CD4-positive, alpha-beta T cell treated with Interleukin-17A for 1 hour (primary cell): ENCODE results near the gene MGST2.
A peak's percentile ranks its signal among the peaks of the same experiment; 100 is the strongest.

Experiments used
- DNase-seq: peaks from one replicate; pipeline ENCODE4 v3.0.0-alpha.2; 2020

MGST2 gene

GRCh38 chr4:139645458-139645857 is 20.2 kb upstream of the MGST2 start:
- no peak for DNase-seq

DNA sequence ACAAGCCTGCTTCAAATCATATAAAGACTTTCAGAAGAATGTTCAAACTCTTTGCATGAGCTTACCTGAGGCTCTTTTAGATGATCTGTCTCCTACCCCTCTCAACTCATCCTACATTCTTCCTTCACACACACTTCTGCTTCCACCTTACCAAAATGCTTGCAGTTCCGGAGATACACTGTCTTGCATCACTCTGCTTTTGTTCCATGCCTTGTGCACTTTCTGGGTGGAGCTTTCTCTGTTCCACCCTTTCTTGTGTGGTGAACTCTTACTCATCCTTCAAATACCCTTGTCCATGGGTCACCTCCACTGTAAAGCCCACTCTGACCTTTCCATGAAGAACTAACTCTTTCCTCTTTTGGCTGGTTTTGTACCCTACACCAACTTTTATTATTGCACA is 18.4 kb upstream of the MGST2 start:
- DNase-seq = no peak

DNA sequence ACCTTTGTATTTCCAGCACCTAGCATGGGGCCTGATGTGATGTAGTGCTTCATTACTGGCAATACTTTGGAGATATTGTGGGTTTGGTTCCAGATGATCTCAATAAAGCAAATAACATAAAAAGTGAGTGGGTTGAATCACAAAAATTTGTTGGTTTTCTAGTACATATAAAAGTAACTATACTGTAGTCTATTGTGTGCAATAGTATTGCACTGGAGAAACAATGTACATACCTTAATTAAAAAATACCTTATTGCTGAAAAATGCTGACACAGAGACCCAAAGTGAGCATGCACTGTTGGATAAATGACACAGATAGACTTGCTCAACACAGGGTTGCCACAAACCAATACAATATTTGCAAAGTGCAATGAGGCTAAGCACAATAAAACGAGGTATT is 17.7 kb upstream of the MGST2 start:
- no peak for DNase-seq

GRCh38 chr4:139651282-139652194 is 14.1 kb upstream of the MGST2 start:
- peak; percentile 68 for DNase-seq

DNA sequence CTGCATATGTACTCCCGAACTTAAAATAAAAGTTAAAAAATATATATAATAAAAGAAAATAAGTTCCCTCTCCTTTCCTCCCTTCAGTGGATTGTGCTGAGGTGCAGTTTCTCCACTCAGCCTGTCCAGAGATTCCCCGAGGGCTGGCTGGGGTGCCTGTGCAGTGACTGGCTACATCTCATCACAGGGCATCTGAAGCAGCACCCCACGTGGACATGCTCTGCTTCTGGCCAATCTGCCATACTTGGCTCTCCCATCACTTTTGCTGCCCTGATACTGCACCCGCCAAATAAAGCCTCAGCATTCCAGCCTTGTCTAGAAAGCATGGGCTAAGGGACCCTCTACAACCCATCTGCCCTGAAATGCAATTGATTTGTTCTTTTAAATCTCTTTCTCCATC is 11.1 kb upstream of the MGST2 start:
- no peak for DNase-seq

DNA sequence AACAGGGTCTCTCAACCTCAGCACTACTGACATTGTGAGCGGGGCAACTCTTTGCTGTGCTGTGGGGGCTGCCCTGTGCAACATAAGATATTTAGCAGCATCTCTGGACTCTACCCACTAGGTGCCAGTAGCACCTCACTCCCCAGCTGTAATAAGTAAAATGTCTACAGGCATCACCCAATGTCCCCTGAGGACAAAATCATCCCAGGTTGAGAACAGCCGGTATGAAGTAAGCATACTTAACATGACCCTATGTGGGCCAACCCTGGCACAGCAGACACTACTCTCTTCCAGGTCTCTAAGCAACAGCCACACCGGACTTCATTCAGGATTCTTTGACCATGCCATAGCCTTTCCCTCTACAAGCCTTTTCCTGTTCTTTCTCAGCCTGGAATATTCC is 10.5 kb upstream of the MGST2 start:
- DNase-seq = no peak

DNA sequence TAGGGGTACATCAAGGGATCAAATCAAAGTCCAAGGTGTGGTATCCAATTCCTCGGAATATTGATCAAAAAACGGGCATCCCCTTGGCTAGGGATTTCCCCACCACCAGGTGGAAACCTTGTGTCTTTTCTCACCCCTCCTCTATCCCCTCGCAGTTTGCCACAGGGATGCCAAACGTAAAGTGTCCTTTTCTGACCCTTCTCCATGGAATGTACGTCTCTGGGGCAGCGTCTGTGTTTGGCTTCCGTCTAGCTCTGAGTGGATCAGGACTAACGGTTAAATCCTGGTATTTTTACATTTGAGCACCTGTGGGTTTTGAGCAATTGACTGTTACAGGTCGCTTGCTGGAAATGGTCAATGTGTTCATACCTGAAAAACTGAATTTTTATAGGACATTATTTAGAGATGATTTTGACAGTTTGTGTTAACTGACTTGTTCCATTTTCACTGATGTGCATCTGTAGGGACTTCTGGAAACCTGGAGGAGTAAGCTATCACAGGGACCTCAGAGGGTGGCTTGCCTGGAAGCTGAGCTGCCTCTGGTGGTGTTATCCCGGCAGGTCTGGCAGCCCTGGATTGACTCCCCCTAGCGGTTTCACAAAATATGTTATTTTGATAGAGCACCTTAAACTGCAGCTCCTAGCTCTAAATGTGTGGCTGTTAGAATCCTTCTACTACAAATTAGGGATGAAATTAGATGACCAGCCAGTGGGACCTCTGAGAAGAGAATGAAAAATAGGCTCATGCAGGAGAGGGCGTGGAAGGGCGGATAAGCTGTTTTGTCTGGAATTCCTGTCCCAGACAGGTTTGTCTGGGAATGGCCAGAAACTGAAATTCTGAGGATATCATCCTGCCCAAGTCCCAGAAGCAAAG is 8.8 kb upstream of the MGST2 start:
- DNase-seq = peak; percentile 70

GRCh38 chr4:139658185-139658584 is 7.4 kb upstream of the MGST2 start:
- no peak for DNase-seq

DNA sequence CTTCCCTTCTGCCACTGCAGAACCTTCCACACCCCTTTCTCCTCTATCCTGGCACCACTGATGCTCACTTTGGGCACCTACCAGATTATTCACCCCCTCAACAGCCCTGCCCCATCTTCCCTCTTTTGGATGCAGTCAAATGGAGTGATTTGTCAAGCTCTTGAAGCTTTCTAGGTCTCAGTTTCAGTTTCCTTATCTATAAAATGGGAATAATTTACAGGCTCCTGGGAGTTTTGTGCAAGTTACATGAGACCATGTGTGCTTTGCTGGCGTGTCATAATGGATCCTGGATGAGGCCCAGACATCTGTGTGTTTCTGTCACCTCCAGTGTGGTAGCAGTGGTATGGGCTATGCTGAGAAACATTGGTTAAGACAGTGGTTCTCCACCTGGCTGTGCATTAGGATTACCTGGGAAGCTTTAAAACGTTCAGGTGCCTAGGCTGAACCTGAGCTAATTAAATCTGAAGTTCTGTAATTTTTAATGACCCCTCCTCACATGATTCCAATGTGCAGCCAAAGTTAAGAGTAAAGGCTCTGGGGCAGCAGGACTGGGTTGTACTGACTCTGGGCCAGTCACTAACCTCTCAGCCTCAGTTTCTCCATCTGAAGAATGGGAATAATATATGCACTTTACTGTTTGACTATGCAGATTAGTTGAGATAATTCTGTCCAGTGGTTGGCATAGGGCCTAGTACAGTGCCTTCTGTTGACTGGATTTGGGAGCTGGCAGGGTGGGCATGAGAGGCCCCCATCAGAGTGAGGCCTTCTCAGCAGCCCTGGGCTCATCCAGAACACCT is 6.8 kb upstream of the MGST2 start:
- DNase-seq = no peak

DNA sequence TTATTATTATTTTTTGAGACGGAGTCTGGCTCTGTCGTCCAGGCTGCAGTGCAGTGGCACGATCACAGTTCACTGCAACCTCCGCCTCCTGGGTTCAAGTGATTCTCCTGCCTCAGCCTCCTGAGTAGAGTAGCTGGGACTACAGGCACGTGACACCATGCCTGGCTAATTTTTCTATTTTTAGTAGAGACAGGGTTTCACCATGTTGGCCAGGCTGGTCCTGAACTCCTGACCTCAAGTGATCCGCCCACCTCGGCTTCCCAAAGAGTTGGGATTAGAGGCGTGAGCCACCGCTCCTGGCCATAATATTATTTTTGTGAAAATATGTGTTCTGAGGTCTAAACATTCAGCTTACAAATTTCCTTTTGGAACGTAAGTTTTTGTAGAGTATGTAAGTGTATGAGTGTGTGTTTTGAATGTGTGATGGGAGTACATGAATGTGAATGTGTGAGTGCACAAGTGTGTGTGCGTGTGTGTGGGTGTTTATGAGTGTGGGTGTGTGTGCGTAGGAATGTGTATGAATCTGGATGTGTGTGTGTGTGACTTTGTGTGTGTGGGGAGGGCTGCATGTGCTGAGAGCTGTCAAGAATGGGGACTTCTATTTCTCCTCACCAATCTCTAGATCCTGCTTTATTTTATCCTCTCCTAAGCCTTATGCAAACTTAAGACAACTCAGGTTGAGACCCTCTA is 5.7 kb upstream of the MGST2 start:
- DNase-seq = no peak

- no peak for DNase-seq
Measured at GRCh38 chr4:139660568-139661043, 5.0 kb upstream of the MGST2 start.

- DNase-seq = no peak
Measured at GRCh38 chr4:139663561-139664138, 2.0 kb upstream of the MGST2 start.

DNA sequence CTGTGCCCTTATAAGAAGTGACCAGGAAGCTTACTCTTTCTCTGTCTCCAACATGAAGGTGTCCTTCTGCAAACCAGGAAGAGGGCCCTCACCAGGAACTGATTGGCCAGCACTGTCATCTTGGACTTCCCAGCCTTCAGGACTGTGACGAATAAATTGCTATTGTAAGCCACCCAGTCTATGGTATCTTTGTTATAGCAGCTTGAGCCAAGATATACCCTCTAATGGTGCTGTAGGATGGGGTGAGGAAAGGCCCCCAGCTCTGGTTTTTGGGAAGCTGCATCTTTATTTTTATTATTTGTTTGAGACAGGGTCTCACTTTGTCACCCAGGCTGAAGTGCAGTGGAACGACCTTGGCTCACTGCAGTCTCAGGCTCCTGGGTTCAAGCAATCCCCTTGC is 1.2 kb upstream of the MGST2 start:
- no peak for DNase-seq

- no peak for DNase-seq
Measured at GRCh38 chr4:139665079-139665689, 435 bp upstream of the MGST2 start.

- DNase-seq = no peak
Measured at GRCh38 chr4:139666735-139667281, 1.2 kb downstream of the MGST2 start.

GRCh38 chr4:139668036-139668435 is 2.4 kb downstream of the MGST2 start:
- DNase-seq = no peak

DNA sequence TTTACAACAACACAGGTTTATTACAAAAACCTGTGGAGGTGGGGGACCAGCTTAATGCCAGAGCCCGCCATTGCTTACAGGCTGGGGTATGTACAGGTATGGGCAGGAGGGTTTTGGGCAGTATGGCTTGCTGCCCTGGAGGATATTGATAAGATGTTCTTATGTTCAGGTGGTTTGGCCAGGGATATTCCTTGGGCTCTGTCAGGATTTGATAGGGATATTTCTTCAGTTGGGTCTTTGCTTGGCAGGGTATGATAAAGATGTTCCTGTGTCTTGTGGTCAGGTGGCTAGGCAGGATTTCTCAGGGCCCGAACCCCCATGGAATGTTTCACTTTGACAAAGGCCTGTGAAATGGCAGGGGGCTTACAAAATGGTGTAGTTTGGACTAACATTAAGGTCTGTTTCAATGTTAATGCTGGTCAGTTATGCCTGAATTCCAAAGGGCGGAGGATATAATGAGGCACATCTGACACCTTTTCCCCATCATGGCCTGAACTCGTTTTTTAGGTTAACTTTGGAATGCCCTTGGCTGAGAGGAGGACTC is 3.1 kb downstream of the MGST2 start:
- DNase-seq = no peak

GRCh38 chr4:139669335-139669734 is 3.7 kb downstream of the MGST2 start:
- DNase-seq = no peak

- DNase-seq = no peak
Measured at GRCh38 chr4:139669890-139670289, 4.3 kb downstream of the MGST2 start.

DNA sequence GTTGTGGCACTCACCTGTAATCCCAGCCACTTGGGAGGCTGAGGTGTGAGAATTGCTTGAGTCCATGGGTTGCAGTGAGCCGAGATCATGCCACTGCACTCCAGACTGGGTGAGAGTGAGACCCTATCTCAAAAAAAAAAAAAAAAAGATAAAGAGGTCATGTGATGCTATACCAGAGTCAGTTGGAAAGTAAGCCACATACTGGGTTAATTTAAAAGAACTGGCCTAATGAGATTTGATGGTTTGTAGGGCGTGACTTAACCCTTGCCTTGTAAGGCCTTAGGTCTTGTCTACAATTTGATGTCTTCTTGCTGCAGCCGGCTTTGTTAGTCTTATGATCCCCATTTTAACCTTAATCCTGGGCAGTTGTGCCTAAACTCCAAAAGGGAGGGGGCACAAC is 5.2 kb downstream of the MGST2 start:
- no peak for DNase-seq

DNA sequence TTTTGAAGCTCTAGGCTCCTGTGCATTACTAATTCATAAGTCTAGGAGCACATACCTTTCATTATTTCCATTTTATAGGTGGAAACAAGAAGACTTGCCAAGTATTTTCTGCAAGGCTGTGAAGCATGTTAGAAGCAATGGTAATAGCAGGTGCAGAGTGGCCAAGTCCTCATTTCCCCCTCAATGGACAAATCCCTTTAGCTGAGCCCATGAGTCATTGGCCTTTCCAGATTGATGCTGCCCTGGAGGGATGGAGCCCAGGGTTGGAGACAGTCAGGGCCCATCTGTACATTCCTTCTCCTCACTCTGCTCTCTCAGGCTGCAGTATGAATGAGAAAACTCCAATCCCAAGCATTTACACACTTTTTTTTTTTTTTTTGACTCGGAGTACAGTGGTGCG is 6.6 kb downstream of the MGST2 start:
- DNase-seq = no peak
